Activated naive CD8-positive, alpha-beta T cell (primary cell): ENCODE measurements around the gene RBAK.
"Not testable (repeated sequence)": the region's sequence is repeated elsewhere in the genome, so short reads cannot be mapped to it uniquely, and the experiment has no call there.

Experiments
- H3K27ac Mint-ChIP-seq: one replicate; pipeline ENCODE4 v1.8.0; 2021; ENCODE audit warnings: mixed read lengths
- H3K27me3 Mint-ChIP-seq: one replicate; pipeline ENCODE4 v1.8.0; 2021; ENCODE audit warnings: mixed read lengths
- H3K36me3 Mint-ChIP-seq: one replicate; pipeline ENCODE4 v1.8.0; 2021; ENCODE audit warnings: mixed read lengths
- H3K4me1 Mint-ChIP-seq: one replicate; pipeline ENCODE4 v1.8.0; 2021; ENCODE audit warnings: low read depth, mixed read lengths
- H3K4me3 Mint-ChIP-seq: one replicate; pipeline ENCODE4 v1.8.0; 2021; ENCODE audit warnings: mild to moderate bottlenecking, mixed read lengths
- H3K9me3 Mint-ChIP-seq: one replicate; pipeline ENCODE4 v1.8.0; 2021; ENCODE audit warnings: low read depth, mixed read lengths

The RBAK gene

DNA sequence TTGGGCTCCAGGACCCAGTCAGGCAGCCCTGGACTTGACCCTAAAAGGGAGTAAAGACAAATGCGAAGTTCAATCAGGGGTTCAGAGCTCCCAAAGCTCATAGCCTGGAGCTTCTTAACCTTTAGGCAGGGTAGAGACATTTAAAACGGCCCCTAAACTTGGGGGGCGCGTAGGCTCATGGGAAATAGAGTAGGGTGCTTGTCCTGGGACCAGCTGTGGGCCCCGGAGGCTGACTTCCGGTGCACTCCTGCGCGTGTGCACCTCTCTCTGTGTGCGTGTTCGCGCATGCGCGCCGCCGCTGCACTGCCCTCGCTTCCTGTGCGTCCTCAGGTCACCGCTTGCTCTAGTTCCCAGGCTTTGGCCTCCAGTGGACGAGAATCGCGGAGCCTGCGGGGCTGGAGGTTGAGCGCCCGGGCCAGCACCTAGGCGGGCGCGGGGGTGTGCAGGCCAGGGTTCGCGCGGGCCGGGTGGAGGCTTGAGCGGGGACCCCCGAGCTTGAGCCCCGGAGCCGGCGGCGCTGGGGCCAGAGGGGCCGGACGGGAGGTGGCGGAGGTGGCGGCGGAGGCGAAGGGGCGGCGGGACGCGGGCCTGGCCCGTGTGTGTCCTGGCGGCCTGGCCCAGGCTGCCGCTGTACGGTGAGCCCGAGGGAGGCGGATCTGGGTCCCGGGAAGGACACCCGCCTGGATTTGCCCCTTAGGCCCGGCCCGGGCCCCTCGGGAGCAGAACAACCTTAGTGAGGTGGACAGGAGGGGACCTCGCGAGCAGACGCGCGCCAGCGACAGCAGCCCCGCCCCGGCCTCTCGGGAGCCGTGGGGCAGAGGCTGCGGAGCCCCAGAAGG lies at the start of gene RBAK:
Gene RBAK (plus strand): TSS at position 303 of the 839 bp plus-strand sequence. CDS start 2,217 bp downstream, outside the sequence.
- peak within 1 kb of the TSS; percentile 89 for H3K27ac Mint-ChIP-seq
- H3K36me3 Mint-ChIP-seq, result peaks cover 23% of the 10 kb centered on the region
- H3K4me3 Mint-ChIP-seq, result peak within 1 kb of the TSS; percentile 96
- H3K9me3 Mint-ChIP-seq, result peaks cover 7% of the 10 kb centered on the region
- H3K4me1 Mint-ChIP-seq, result peaks cover 42% of the 10 kb centered on the region
- H3K27me3 Mint-ChIP-seq, result no peaks in the 10 kb centered on the region

- Mint-ChIP-seq H3K4me1 (peaks cover 3% of the 10 kb centered on the region), H3K4me3 (no peak overlapping the region), H3K27ac (no peak overlapping the region), H3K9me3 (no peaks in the 10 kb centered on the region), H3K27me3 (no peaks in the 10 kb centered on the region), H3K36me3 (peaks cover 4% of the 10 kb centered on the region)
These were observed 48.9 kb upstream of the RBAK start for GRCh38 chr7:4996696-4997222.

DNA sequence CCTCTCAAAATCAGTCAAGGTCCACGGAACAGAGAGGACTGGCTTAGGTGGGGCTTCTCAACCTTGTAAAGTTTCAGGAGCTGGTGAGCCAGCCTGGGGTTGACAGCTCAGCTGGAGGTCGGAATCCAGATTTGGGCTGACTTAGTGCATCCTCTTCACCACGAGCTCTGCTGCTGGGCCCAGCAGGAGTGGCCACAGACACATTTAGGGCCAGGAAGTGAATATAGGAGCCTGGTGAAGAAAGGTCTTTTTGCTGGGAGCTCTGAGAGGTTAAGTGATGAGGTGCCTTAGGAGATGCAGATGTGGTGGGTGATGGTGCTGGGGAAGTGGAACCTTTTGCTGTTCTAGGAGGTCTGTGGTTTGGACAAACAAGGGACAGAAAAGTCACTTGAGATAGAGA lies 47.4 kb upstream of the RBAK start:
- Mint-ChIP-seq H3K9me3 (no peaks in the 10 kb centered on the region), H3K4me1 (peaks cover 3% of the 10 kb centered on the region), H3K27ac (peak overlapping the region; percentile 42), H3K4me3 (no peak overlapping the region), H3K27me3 (no peaks in the 10 kb centered on the region), H3K36me3 (peaks cover 6% of the 10 kb centered on the region)

DNA sequence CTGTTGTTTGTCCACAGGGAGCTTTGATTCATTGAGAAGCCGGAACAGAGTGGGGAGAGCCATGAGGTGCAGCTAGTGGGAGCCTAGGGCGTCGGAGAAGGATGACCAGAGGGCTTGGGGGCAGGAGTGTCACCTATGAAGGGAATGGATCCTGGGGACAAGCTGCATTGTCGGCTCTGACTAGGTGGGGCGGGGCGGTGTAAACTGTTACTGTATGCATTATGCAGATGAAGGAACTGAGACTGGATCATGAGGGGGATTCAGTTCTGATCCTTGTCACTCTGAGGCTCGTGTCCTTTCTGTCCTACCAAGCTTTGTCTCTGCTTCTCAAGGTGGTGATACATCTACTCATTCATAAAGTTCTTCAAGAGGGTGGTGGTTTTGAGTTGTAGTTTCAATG lies 46.8 kb upstream of the RBAK start:
- no peaks in the 10 kb centered on the region for H3K27me3 Mint-ChIP-seq
- peaks cover 3% of the 10 kb centered on the region for H3K4me1 Mint-ChIP-seq
- peaks cover 6% of the 10 kb centered on the region for H3K36me3 Mint-ChIP-seq
- no peak overlapping the region for H3K4me3 Mint-ChIP-seq
- no peak overlapping the region for H3K27ac Mint-ChIP-seq
- H3K9me3 Mint-ChIP-seq, result no peaks in the 10 kb centered on the region

DNA sequence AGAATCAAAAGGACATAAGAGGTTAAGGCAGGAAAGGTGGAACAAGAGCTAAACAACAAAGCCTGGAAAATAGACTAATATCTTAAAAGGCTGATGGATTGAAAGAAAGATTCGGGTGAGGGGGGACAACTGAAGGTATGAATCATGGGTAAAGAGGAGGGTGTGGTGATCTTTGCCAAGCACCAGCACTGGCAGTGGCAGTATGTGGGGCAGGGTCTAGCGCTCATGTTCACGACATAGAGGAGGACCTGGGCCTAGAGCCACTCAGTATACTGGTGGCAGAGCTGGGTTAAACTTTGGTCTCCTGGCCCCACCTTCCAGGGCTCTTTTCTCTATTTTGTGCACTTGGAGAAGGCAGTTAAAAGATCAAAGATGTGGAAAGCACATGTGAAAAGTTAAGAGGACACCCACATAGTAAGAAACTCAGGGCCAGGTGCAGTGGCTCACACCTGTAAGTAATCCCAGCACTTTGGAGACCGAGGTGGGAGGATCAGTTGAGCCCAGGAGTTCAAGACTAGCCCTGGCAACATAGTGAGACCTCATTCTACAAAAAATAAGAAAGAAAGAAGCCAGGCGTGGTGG lies 46.2 kb upstream of the RBAK start:
- no peak overlapping the region for H3K27ac Mint-ChIP-seq
- H3K36me3 Mint-ChIP-seq, result peaks cover 6% of the 10 kb centered on the region
- no peaks in the 10 kb centered on the region for H3K27me3 Mint-ChIP-seq
- H3K9me3 Mint-ChIP-seq, result no peaks in the 10 kb centered on the region
- no peak overlapping the region for H3K4me3 Mint-ChIP-seq
- H3K4me1 Mint-ChIP-seq, result peaks cover 3% of the 10 kb centered on the region

- H3K4me3 Mint-ChIP-seq, result no peak overlapping the region
- H3K4me1 Mint-ChIP-seq, result peaks cover 3% of the 10 kb centered on the region
- H3K9me3 Mint-ChIP-seq, result no peaks in the 10 kb centered on the region
- H3K27ac Mint-ChIP-seq, result peak overlapping the region; percentile 55
- peaks cover 9% of the 10 kb centered on the region for H3K36me3 Mint-ChIP-seq
- no peaks in the 10 kb centered on the region for H3K27me3 Mint-ChIP-seq
These were observed 44.7 kb upstream of the RBAK start for GRCh38 chr7:5001003-5001402.

DNA sequence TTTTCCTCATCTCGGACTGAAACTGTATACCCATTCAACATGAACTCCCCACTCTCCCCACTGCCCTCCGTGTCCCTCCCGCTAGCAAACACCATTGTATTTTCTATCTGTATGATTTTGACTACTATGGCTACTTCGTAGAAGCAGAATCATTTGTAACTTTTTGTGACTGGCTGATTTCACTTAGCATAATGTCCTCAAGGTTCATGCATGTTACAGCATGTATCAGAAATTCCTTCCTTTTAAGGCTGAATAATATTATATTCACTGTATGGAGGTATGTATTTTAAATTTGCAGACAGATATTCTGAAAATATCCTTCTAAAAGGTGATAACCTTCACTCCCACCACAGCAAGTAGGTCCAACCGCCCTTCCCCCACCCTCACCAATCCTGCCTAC lies 43.7 kb upstream of the RBAK start:
- Mint-ChIP-seq H3K27me3 (no peaks in the 10 kb centered on the region), H3K4me1 (peaks cover 3% of the 10 kb centered on the region), H3K27ac (peak overlapping the region; percentile 3), H3K9me3 (no peaks in the 10 kb centered on the region), H3K36me3 (peaks cover 9% of the 10 kb centered on the region), H3K4me3 (no peak overlapping the region)

- Mint-ChIP-seq H3K27me3 (no peaks in the 10 kb centered on the region), H3K27ac (no peak overlapping the region), H3K4me1 (no peaks in the 10 kb centered on the region), H3K4me3 (no peak overlapping the region), H3K9me3 (no peaks in the 10 kb centered on the region), H3K36me3 (peaks cover 22% of the 10 kb centered on the region)
These were observed 40.6 kb upstream of the RBAK start for GRCh38 chr7:5005066-5005465.

GRCh38 chr7:5012985-5013384 lies 32.7 kb upstream of the RBAK start:
- H3K4me1 Mint-ChIP-seq, result no peaks in the 10 kb centered on the region
- no peak overlapping the region for H3K4me3 Mint-ChIP-seq
- peaks cover 36% of the 10 kb centered on the region for H3K36me3 Mint-ChIP-seq
- H3K27ac Mint-ChIP-seq, result no peak overlapping the region
- H3K27me3 Mint-ChIP-seq, result no peaks in the 10 kb centered on the region
- H3K9me3 Mint-ChIP-seq, result no peaks in the 10 kb centered on the region

DNA sequence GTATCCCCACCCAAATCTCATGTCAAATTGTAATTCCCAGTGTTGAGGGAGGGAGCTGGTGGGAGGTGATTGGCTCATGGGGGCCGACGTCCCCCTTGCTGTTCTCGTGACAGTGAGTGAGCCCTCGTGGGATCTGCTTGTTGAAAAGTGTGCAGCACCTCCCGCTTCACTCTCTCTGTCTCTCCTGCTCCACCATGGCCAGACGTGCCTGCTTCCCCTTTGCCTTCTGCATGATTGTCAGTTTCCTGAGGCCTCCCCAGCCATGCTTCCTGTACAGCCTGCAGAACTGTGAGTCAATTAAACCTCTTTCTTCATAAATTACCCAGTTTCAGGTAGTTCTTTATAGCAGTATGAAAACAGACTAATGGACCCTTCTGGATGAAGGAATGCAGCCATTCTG lies 29.7 kb upstream of the RBAK start:
- not testable (repeated sequence) for H3K27ac Mint-ChIP-seq, H3K27me3 Mint-ChIP-seq, H3K9me3 Mint-ChIP-seq, H3K4me1 Mint-ChIP-seq, H3K4me3 Mint-ChIP-seq
- H3K36me3 Mint-ChIP-seq, result peaks cover 28% of the 10 kb centered on the region

DNA sequence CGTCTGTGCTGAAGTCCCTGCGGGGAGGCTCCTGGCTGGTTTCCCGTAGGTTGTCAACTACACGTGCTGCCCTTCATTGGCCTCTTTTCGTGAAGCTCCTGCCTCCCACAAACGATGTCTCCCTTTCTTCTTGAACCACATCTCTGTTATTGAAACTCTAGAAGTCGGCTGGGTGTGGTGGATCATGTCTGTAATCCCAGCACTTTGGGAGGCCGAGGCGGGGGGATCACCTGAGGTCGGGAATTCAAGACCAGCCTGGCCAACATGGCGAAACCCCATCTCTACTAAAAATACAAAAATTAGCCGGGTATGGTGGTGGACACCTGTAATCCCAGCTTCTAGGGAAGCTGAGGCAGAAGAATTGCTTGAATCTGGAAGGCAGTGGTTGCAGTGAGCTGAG lies 28.0 kb upstream of the RBAK start:
- H3K27me3 Mint-ChIP-seq, H3K4me1 Mint-ChIP-seq, H3K27ac Mint-ChIP-seq, H3K9me3 Mint-ChIP-seq, H3K4me3 Mint-ChIP-seq: not testable (repeated sequence)
- peaks cover 24% of the 10 kb centered on the region for H3K36me3 Mint-ChIP-seq

DNA sequence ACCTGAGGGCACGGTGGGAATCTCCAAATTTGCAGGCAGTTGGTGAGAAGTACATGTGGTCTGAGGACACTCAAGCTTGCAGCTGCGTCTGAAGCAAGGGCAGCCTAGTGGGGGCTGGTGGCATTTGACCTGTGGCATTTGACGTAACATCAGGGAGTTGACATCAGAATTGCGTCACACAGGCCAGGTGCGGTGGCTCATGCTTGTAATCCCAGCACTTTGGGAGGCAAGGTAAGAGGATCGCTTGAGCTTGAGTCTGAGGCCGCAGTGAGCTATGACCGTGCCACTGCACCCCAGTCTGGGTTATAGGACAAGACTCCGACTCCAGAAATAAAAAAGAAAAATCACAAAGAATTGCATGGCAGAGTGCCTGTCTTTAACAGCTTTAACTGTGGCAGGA lies 25.6 kb upstream of the RBAK start:
- H3K36me3 Mint-ChIP-seq, result peaks cover 30% of the 10 kb centered on the region
- no peaks in the 10 kb centered on the region for H3K27me3 Mint-ChIP-seq
- no peaks in the 10 kb centered on the region for H3K4me1 Mint-ChIP-seq
- no peak overlapping the region for H3K4me3 Mint-ChIP-seq
- H3K9me3 Mint-ChIP-seq, result no peaks in the 10 kb centered on the region
- peak overlapping the region; percentile 10 for H3K27ac Mint-ChIP-seq

GRCh38 chr7:5020976-5021550 lies 24.6 kb upstream of the RBAK start:
- H3K27ac Mint-ChIP-seq, H3K4me3 Mint-ChIP-seq, H3K27me3 Mint-ChIP-seq, H3K9me3 Mint-ChIP-seq, H3K4me1 Mint-ChIP-seq: not testable (repeated sequence)
- H3K36me3 Mint-ChIP-seq, result peaks cover 33% of the 10 kb centered on the region

DNA sequence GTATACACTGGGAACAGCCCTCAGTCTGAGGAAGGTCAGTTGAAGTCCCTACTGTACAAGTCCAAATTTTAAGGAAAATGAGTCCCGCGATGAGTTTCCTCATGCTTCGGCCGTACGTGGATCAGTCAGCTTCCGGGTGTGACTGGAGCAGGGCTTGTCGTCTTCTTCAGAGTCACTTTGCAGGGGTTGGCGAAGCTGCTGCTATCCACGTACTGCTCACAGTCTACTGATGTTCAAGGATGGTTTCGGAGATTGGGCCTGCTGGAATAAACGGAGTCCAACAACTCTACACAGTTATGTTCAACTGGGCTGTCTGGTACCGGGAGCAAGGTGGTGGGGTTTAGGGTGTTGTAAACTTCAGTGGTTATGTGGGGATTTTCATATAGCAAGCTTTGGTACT lies 22.0 kb upstream of the RBAK start:
- H3K4me3 Mint-ChIP-seq, H3K27me3 Mint-ChIP-seq, H3K27ac Mint-ChIP-seq, H3K4me1 Mint-ChIP-seq, H3K9me3 Mint-ChIP-seq: not testable (repeated sequence)
- peaks cover 50% of the 10 kb centered on the region for H3K36me3 Mint-ChIP-seq

DNA sequence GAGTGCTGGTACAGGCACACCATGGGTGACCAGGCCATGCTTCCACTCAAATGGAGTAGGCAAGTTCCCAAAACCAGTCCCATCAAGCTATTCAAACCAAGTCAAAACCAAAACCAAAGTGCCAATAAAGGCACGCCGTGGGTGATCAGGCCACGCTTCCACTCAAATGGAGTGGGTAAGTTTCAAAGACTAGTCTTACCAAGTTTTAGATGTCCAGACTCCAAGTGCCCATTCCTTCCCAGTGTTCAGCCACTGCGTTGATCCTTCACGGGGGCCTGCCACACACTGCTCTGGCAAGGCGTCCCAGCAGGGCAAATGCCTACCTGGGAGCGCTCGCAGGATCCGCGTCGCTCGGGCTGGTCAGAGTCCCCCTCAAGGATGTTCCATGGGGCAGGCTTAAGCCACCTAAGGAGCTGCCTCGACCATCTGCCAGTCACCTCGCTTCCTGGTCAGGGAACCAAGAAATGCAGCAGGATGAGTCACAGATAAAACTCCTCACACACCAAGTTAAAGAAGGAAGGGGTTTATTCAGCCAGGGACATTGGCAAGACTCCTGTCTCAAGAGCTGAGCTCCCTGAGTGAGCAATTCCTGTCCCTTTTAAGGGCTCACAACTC lies 17.8 kb upstream of the RBAK start:
- H3K4me1 Mint-ChIP-seq, H3K27me3 Mint-ChIP-seq, H3K4me3 Mint-ChIP-seq, H3K9me3 Mint-ChIP-seq, H3K27ac Mint-ChIP-seq: not testable (repeated sequence)
- H3K36me3 Mint-ChIP-seq, result peaks cover 46% of the 10 kb centered on the region
